ENCODE results near the gene GPR32.
"Not testable (repeated sequence)": the region's sequence is repeated elsewhere in the genome, so short reads cannot be mapped to it uniquely, and the experiment has no call there.

The GPR32 gene

GRCh38 chr19:50811622-50812238 lies 41.5 kb downstream of the GPR32 start:
- 83% methylated on average over 3 of the region's 3 CpGs for WGBS (ENCODE audit: insufficient coverage)
- H3K4me1 ChIP-seq (ENCODE audit: control extremely low read depth in 1 of 4, control insufficient read depth in 4 of 4, insufficient read depth in 4 of 4, low read length in 3 of 4); POLR2A ChIA-PET; H3K4me3 ChIP-seq (ENCODE audit: control insufficient read depth in 1 of 7, extremely low read depth in 1 of 7, insufficient read depth in 4 of 7, low read depth in 2 of 7, low read length in 6 of 7); DNase-seq; H3K9me3 ChIP-seq (ENCODE audit: control extremely low read depth in 1 of 5, control insufficient read depth in 4 of 5, insufficient read depth in 2 of 5, low read depth in 1 of 5, low read length in 4 of 5); H3K27ac ChIP-seq (ENCODE audit: insufficient read depth in 1 of 2, low read depth in 1 of 2, low read length in 2 of 2, poor library complexity in 1 of 2, severe bottlenecking in 2 of 2); H3K36me3 ChIP-seq (ENCODE audit: control insufficient read depth in 4 of 4, insufficient read depth in 4 of 4, low read length in 3 of 4): not testable (repeated sequence)
- CTCF ChIA-PET: interaction anchor here (0.6 kb wide), 1 partner anchor 408 kb away, joined by 3 read pairs; no protein-coding TSS in a partner anchor
- H3K27me3 ChIP-seq (replicated peaks in 2 of 5; ENCODE audit: control insufficient read depth in 4 of 5, insufficient read depth in 5 of 5, low read length in 4 of 5): peaks cover 8 to 33% (median 13%) of the 10 kb centered on the region in 5 experiments

- CTCF ChIA-PET: no interaction called here
- Histone ChIP-seq H3K36me3 (ENCODE audit: control insufficient read depth in 4 of 4, insufficient read depth in 4 of 4, low read length in 3 of 4) (no peaks in the 10 kb centered on the region), H3K4me3 (ENCODE audit: control insufficient read depth in 1 of 7, extremely low read depth in 1 of 7, insufficient read depth in 4 of 7, low read depth in 2 of 7, low read length in 6 of 7) (no peak overlapping the region), H3K9me3 (ENCODE audit: control extremely low read depth in 1 of 5, control insufficient read depth in 4 of 5, insufficient read depth in 2 of 5, low read depth in 1 of 5, low read length in 4 of 5) (peaks cover 0 to 7% (median 0%) of the 10 kb centered on the region in 5 experiments), H3K27me3 (replicated peaks in 2 of 5; ENCODE audit: control insufficient read depth in 4 of 5, insufficient read depth in 5 of 5, low read length in 4 of 5) (peaks cover 10 to 41% (median 18%) of the 10 kb centered on the region in 5 experiments), H3K27ac (ENCODE audit: insufficient read depth in 1 of 2, low read depth in 1 of 2, low read length in 2 of 2, poor library complexity in 1 of 2, severe bottlenecking in 2 of 2) (no peak overlapping the region), H3K4me1 (ENCODE audit: control extremely low read depth in 1 of 4, control insufficient read depth in 4 of 4, insufficient read depth in 4 of 4, low read length in 3 of 4) (no peaks in the 10 kb centered on the region)
- DNase-seq: no peak
- WGBS (ENCODE audit: insufficient coverage): 81% methylated on average over 2 of the region's 3 CpGs
- POLR2A ChIA-PET: no interaction called here
Measured at GRCh38 chr19:50812474-50812873, 42.2 kb downstream of the GPR32 start.

- 94% methylated on average over 3 of the region's 5 CpGs for WGBS (ENCODE audit: insufficient coverage)
- ChIA-PET CTCF (no interaction called here), POLR2A (no interaction called here)
- H3K4me3 ChIP-seq (ENCODE audit: control insufficient read depth in 1 of 7, extremely low read depth in 1 of 7, insufficient read depth in 4 of 7, low read depth in 2 of 7, low read length in 6 of 7): no peak overlapping the region
- H3K27me3 ChIP-seq (replicated peaks in 2 of 5; ENCODE audit: control insufficient read depth in 4 of 5, insufficient read depth in 5 of 5, low read length in 4 of 5): peaks cover 10 to 65% (median 33%) of the 10 kb centered on the region in 5 experiments
- peaks cover 0 to 7% (median 0%) of the 10 kb centered on the region in 5 experiments for H3K9me3 ChIP-seq (ENCODE audit: control extremely low read depth in 1 of 5, control insufficient read depth in 4 of 5, insufficient read depth in 2 of 5, low read depth in 1 of 5, low read length in 4 of 5)
- H3K27ac ChIP-seq (ENCODE audit: insufficient read depth in 1 of 2, low read depth in 1 of 2, low read length in 2 of 2, poor library complexity in 1 of 2, severe bottlenecking in 2 of 2): no peak overlapping the region
- no peak for DNase-seq
- H3K36me3 ChIP-seq (ENCODE audit: control insufficient read depth in 4 of 4, insufficient read depth in 4 of 4, low read length in 3 of 4): no peaks in the 10 kb centered on the region
- peaks cover 0 to 8% (median 5%) of the 10 kb centered on the region in 4 experiments for H3K4me1 ChIP-seq (ENCODE audit: control extremely low read depth in 1 of 4, control insufficient read depth in 4 of 4, insufficient read depth in 4 of 4, low read length in 3 of 4)
Measured at GRCh38 chr19:50814883-50815282, 44.6 kb downstream of the GPR32 start.

GRCh38 chr19:50815439-50815838 lies 45.2 kb downstream of the GPR32 start:
- 100% methylated on average over 1 of the region's 1 CpG for WGBS (ENCODE audit: insufficient coverage)
- no peaks in the 10 kb centered on the region for H3K36me3 ChIP-seq (ENCODE audit: control insufficient read depth in 4 of 4, insufficient read depth in 4 of 4, low read length in 3 of 4)
- no peak for DNase-seq
- H3K4me3 ChIP-seq (ENCODE audit: control insufficient read depth in 1 of 7, extremely low read depth in 1 of 7, insufficient read depth in 4 of 7, low read depth in 2 of 7, low read length in 6 of 7): no peak overlapping the region
- peaks cover 0 to 8% (median 6%) of the 10 kb centered on the region in 4 experiments for H3K4me1 ChIP-seq (ENCODE audit: control extremely low read depth in 1 of 4, control insufficient read depth in 4 of 4, insufficient read depth in 4 of 4, low read length in 3 of 4)
- no peak overlapping the region for H3K27ac ChIP-seq (ENCODE audit: insufficient read depth in 1 of 2, low read depth in 1 of 2, low read length in 2 of 2, poor library complexity in 1 of 2, severe bottlenecking in 2 of 2)
- peaks cover 10 to 71% (median 36%) of the 10 kb centered on the region in 5 experiments for H3K27me3 ChIP-seq (replicated peaks in 2 of 5; ENCODE audit: control insufficient read depth in 4 of 5, insufficient read depth in 5 of 5, low read length in 4 of 5)
- H3K9me3 ChIP-seq (ENCODE audit: control extremely low read depth in 1 of 5, control insufficient read depth in 4 of 5, insufficient read depth in 2 of 5, low read depth in 1 of 5, low read length in 4 of 5): peaks cover 0 to 7% (median 0%) of the 10 kb centered on the region in 5 experiments
- POLR2A ChIA-PET: no interaction called here
- CTCF ChIA-PET: no interaction called here

- ChIA-PET POLR2A (no interaction called here), CTCF (no interaction called here)
- Histone ChIP-seq H3K27ac (ENCODE audit: insufficient read depth in 1 of 2, low read depth in 1 of 2, low read length in 2 of 2, poor library complexity in 1 of 2, severe bottlenecking in 2 of 2) (no peak overlapping the region), H3K27me3 (replicated peaks in 2 of 5; ENCODE audit: control insufficient read depth in 4 of 5, insufficient read depth in 5 of 5, low read length in 4 of 5) (peaks cover 10 to 90% (median 42%) of the 10 kb centered on the region in 5 experiments), H3K4me1 (ENCODE audit: control extremely low read depth in 1 of 4, control insufficient read depth in 4 of 4, insufficient read depth in 4 of 4, low read length in 3 of 4) (peaks cover 0 to 15% (median 10%) of the 10 kb centered on the region in 4 experiments), H3K4me3 (ENCODE audit: control insufficient read depth in 1 of 7, extremely low read depth in 1 of 7, insufficient read depth in 4 of 7, low read depth in 2 of 7, low read length in 6 of 7) (peak overlapping the region in 6 of 7 experiments; percentile 15 to 64 (median 36)), H3K9me3 (ENCODE audit: control extremely low read depth in 1 of 5, control insufficient read depth in 4 of 5, insufficient read depth in 2 of 5, low read depth in 1 of 5, low read length in 4 of 5) (peaks cover 0 to 7% (median 0%) of the 10 kb centered on the region in 5 experiments), H3K36me3 (ENCODE audit: control insufficient read depth in 4 of 4, insufficient read depth in 4 of 4, low read length in 3 of 4) (no peaks in the 10 kb centered on the region)
- DNase-seq: peak in 1 of 3 donors; percentile 16
- WGBS (ENCODE audit: insufficient coverage): 7% methylated on average over 47 of the region's 52 CpGs
Measured at GRCh38 chr19:50817941-50818858, 47.9 kb downstream of the GPR32 start.

- no peaks in the 10 kb centered on the region for H3K36me3 ChIP-seq (ENCODE audit: control insufficient read depth in 4 of 4, insufficient read depth in 4 of 4, low read length in 3 of 4)
- DNase-seq: no peak
- no peak overlapping the region for H3K27ac ChIP-seq (ENCODE audit: insufficient read depth in 1 of 2, low read depth in 1 of 2, low read length in 2 of 2, poor library complexity in 1 of 2, severe bottlenecking in 2 of 2)
- H3K9me3 ChIP-seq (ENCODE audit: control extremely low read depth in 1 of 5, control insufficient read depth in 4 of 5, insufficient read depth in 2 of 5, low read depth in 1 of 5, low read length in 4 of 5): peaks cover 0 to 7% (median 0%) of the 10 kb centered on the region in 5 experiments
- ChIA-PET CTCF (no interaction called here), POLR2A (no interaction called here)
- peaks cover 0 to 15% (median 10%) of the 10 kb centered on the region in 4 experiments for H3K4me1 ChIP-seq (ENCODE audit: control extremely low read depth in 1 of 4, control insufficient read depth in 4 of 4, insufficient read depth in 4 of 4, low read length in 3 of 4)
- H3K4me3 ChIP-seq (ENCODE audit: control insufficient read depth in 1 of 7, extremely low read depth in 1 of 7, insufficient read depth in 4 of 7, low read depth in 2 of 7, low read length in 6 of 7): no peak overlapping the region
- 67% methylated on average over 9 of the region's 12 CpGs for WGBS (ENCODE audit: insufficient coverage)
- H3K27me3 ChIP-seq (replicated peaks in 2 of 5; ENCODE audit: control insufficient read depth in 4 of 5, insufficient read depth in 5 of 5, low read length in 4 of 5): peaks cover 10 to 97% (median 42%) of the 10 kb centered on the region in 5 experiments
Measured at GRCh38 chr19:50818859-50819472, 48.7 kb downstream of the GPR32 start.
